ENCODE results near the gene CSF2RB. TPM values are rescaled to one million over a fixed set of nuclear protein-coding genes. Genes with fewer than 3 reads are reported as not detected.

Gene CSF2RB
- total RNA-seq, 1 donor from 2014 or later = not detected

GRCh38 chr22:36946421-36947158 lies 33.2 kb downstream of the CSF2RB start:
- peaks cover 1% of the 10 kb centered on the region for H3K9me3 Mint-ChIP-seq (ENCODE audit: unreplicated experiment)
- DNase-seq = no peak
- H3K36me3 Mint-ChIP-seq (ENCODE audit: unreplicated experiment) = no peaks in the 10 kb centered on the region
- H3K27me3 Mint-ChIP-seq (ENCODE audit: unreplicated experiment) = peaks cover 6% of the 10 kb centered on the region
- H3K4me1 Mint-ChIP-seq (ENCODE audit: low read depth, unreplicated experiment) = no peaks in the 10 kb centered on the region
- H3K4me3 Mint-ChIP-seq (ENCODE audit: unreplicated experiment) = no peak overlapping the region
- no peak overlapping the region for H3K27ac Mint-ChIP-seq (ENCODE audit: unreplicated experiment)
- TF ChIP-seq CTCF (IDR thresholded peaks at IDR 0.05; ENCODE audit: partially characterized antibody, unreplicated experiment) = no peak

GRCh38 chr22:36948273-36949225 lies 35.1 kb downstream of the CSF2RB start:
- no peak for DNase-seq
- peaks cover 3% of the 10 kb centered on the region for H3K9me3 Mint-ChIP-seq (ENCODE audit: unreplicated experiment)
- TF ChIP-seq CTCF (IDR thresholded peaks at IDR 0.05; ENCODE audit: partially characterized antibody, unreplicated experiment) = no peak
- H3K27me3 Mint-ChIP-seq (ENCODE audit: unreplicated experiment) = peaks cover 6% of the 10 kb centered on the region
- H3K4me1 Mint-ChIP-seq (ENCODE audit: low read depth, unreplicated experiment) = no peaks in the 10 kb centered on the region
- no peaks in the 10 kb centered on the region for H3K36me3 Mint-ChIP-seq (ENCODE audit: unreplicated experiment)
- no peak overlapping the region for H3K27ac Mint-ChIP-seq (ENCODE audit: unreplicated experiment)
- no peak overlapping the region for H3K4me3 Mint-ChIP-seq (ENCODE audit: unreplicated experiment)

- no peaks in the 10 kb centered on the region for H3K4me1 Mint-ChIP-seq (ENCODE audit: low read depth, unreplicated experiment)
- peaks cover 4% of the 10 kb centered on the region for H3K27me3 Mint-ChIP-seq (ENCODE audit: unreplicated experiment)
- no peak for DNase-seq
- no peak for TF ChIP-seq CTCF (IDR thresholded peaks at IDR 0.05; ENCODE audit: partially characterized antibody, unreplicated experiment)
- H3K9me3 Mint-ChIP-seq (ENCODE audit: unreplicated experiment) = peaks cover 2% of the 10 kb centered on the region
- H3K27ac Mint-ChIP-seq (ENCODE audit: unreplicated experiment) = no peak overlapping the region
- no peak overlapping the region for H3K4me3 Mint-ChIP-seq (ENCODE audit: unreplicated experiment)
- no peaks in the 10 kb centered on the region for H3K36me3 Mint-ChIP-seq (ENCODE audit: unreplicated experiment)
Measured at GRCh38 chr22:36950797-36951590, 37.6 kb downstream of the CSF2RB start.

- no peak overlapping the region for H3K4me3 Mint-ChIP-seq (ENCODE audit: unreplicated experiment)
- no peaks in the 10 kb centered on the region for H3K36me3 Mint-ChIP-seq (ENCODE audit: unreplicated experiment)
- no peaks in the 10 kb centered on the region for H3K4me1 Mint-ChIP-seq (ENCODE audit: low read depth, unreplicated experiment)
- H3K27me3 Mint-ChIP-seq (ENCODE audit: unreplicated experiment) = peaks cover 4% of the 10 kb centered on the region
- no peak for DNase-seq
- no peak for TF ChIP-seq CTCF (IDR thresholded peaks at IDR 0.05; ENCODE audit: partially characterized antibody, unreplicated experiment)
- no peak overlapping the region for H3K27ac Mint-ChIP-seq (ENCODE audit: unreplicated experiment)
- H3K9me3 Mint-ChIP-seq (ENCODE audit: unreplicated experiment) = peaks cover 3% of the 10 kb centered on the region
Measured at GRCh38 chr22:36951746-36952145, 38.3 kb downstream of the CSF2RB start.

Data from glutamatergic neuron (in vitro differentiated cells).